ENCODE results near the gene DAP. TPM values are rescaled to one million over a fixed set of nuclear protein-coding genes. Genes with fewer than 3 reads are reported as not detected.
"Not testable (repeated sequence)": the region's sequence is repeated elsewhere in the genome, so short reads cannot be mapped to it uniquely, and the experiment has no call there.

DAP gene
- total and polyA plus RNA-seq, 5 donors from 2014 or later: 39.8 to 64.2 (median 54.0) TPM

GRCh38 chr5:10671041-10672008, 89.7 kb downstream of the DAP start:
- ATAC-seq (ENCODE audit: low read depth in 2 of 2) (no peak), DNase-seq (no peak)
- Mint-ChIP-seq H3K4me1 (peaks cover 0 to 4% (median 0%) of the 10 kb centered on the region in 4 donors), H3K36me3 (no peaks in the 10 kb centered on the region), H3K27me3 (no peaks in the 10 kb centered on the region), H3K27ac (peak overlapping the region in 1 of 3 donors; percentile 3), H3K4me3 (no peak overlapping the region), H3K9me3 (no peaks in the 10 kb centered on the region)
- H3K36me3 ChIP-seq (ENCODE audit: control insufficient read depth, insufficient read depth, low read length): no peaks in the 10 kb centered on the region
- no peak overlapping the region for H3K4me3 ChIP-seq (ENCODE audit: low read depth, low read length)
- H3K27ac ChIP-seq (ENCODE audit: insufficient read depth, low read length, poor library complexity, severe bottlenecking): no peak overlapping the region
- H3K9me3 ChIP-seq (ENCODE audit: control insufficient read depth in 2 of 2, low read length in 2 of 2): no peaks in the 10 kb centered on the region
- no peaks in the 10 kb centered on the region for H3K27me3 ChIP-seq (ENCODE audit: control insufficient read depth, insufficient read depth, low read length)
- H3K4me1 ChIP-seq (ENCODE audit: control insufficient read depth, insufficient read depth, low read length, poor library complexity, severe bottlenecking): no peaks in the 10 kb centered on the region

DNA sequence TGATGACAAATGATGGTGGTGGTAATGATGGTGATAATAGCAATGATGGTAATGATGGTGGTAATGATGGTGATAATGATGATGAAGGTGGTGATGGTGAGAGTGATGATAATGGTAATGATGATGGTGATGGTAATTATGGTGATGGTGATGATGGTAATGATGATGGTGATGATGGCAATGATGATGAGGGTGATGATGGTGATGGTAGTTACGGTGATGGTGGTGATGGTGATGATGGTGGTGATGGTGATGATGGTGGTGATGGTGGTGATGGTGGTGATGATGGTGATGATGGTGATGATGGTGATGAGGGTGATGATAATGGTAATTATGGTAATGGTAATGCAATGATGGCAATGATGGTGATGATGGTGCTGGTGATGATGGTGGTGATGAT, 91.1 kb downstream of the DAP start:
- no peaks in the 10 kb centered on the region for H3K4me1 ChIP-seq (ENCODE audit: control insufficient read depth, insufficient read depth, low read length, poor library complexity, severe bottlenecking)
- H3K27me3 ChIP-seq (ENCODE audit: control insufficient read depth, insufficient read depth, low read length): no peaks in the 10 kb centered on the region
- DNase-seq (no peak), ATAC-seq (ENCODE audit: low read depth in 2 of 2) (no peak)
- Mint-ChIP-seq H3K9me3 (no peaks in the 10 kb centered on the region), H3K4me3 (no peak overlapping the region), H3K36me3 (no peaks in the 10 kb centered on the region), H3K27me3 (no peaks in the 10 kb centered on the region), H3K27ac (no peak overlapping the region), H3K4me1 (peaks cover 0 to 2% (median 0%) of the 10 kb centered on the region in 4 donors)
- H3K27ac ChIP-seq (ENCODE audit: insufficient read depth, low read length, poor library complexity, severe bottlenecking): no peak overlapping the region
- no peaks in the 10 kb centered on the region for H3K36me3 ChIP-seq (ENCODE audit: control insufficient read depth, insufficient read depth, low read length)
- no peak overlapping the region for H3K4me3 ChIP-seq (ENCODE audit: low read depth, low read length)
- no peaks in the 10 kb centered on the region for H3K9me3 ChIP-seq (ENCODE audit: control insufficient read depth in 2 of 2, low read length in 2 of 2)

DNA sequence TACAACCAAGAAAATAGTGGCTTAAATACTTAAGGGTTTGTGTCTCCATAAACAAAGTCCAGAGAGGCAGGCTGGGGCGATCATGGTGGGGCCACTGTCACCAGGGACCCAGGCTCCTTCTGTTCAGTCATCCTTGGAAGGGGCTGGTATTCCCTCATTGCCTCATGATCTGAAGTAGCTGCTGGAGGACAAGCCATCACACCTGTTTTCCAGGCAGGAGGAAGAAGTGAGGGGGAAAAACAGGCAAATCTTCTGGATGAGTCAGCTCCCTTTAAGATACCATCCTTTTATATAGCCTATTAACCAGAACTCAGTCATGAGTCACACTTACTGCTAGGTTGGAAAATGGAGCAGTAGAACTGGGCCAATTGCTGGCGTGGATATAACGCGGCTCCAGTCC, 92.3 kb downstream of the DAP start:
- ATAC-seq (ENCODE audit: low read depth in 2 of 2): no peak
- H3K27ac Mint-ChIP-seq: no peak overlapping the region
- Histone ChIP-seq H3K4me1 (ENCODE audit: control insufficient read depth, insufficient read depth, low read length, poor library complexity, severe bottlenecking) (no peaks in the 10 kb centered on the region), H3K4me3 (ENCODE audit: low read depth, low read length) (no peak overlapping the region), H3K36me3 (ENCODE audit: control insufficient read depth, insufficient read depth, low read length) (no peaks in the 10 kb centered on the region), H3K27ac (ENCODE audit: insufficient read depth, low read length, poor library complexity, severe bottlenecking) (no peak overlapping the region), H3K27me3 (ENCODE audit: control insufficient read depth, insufficient read depth, low read length) (no peaks in the 10 kb centered on the region), H3K9me3 (ENCODE audit: control insufficient read depth in 2 of 2, low read length in 2 of 2) (no peaks in the 10 kb centered on the region)
- no peaks in the 10 kb centered on the region for H3K9me3 Mint-ChIP-seq
- no peaks in the 10 kb centered on the region for H3K4me1 Mint-ChIP-seq
- no peak for DNase-seq
- no peaks in the 10 kb centered on the region for H3K36me3 Mint-ChIP-seq
- H3K27me3 Mint-ChIP-seq: no peaks in the 10 kb centered on the region
- H3K4me3 Mint-ChIP-seq: no peak overlapping the region

- Mint-ChIP-seq H3K36me3 (no peaks in the 10 kb centered on the region), H3K27me3 (no peaks in the 10 kb centered on the region), H3K4me3 (no peak overlapping the region), H3K9me3 (no peaks in the 10 kb centered on the region), H3K27ac (no peak overlapping the region), H3K4me1 (no peaks in the 10 kb centered on the region)
- no peaks in the 10 kb centered on the region for H3K27me3 ChIP-seq (ENCODE audit: control insufficient read depth, insufficient read depth, low read length)
- no peaks in the 10 kb centered on the region for H3K9me3 ChIP-seq (ENCODE audit: control insufficient read depth in 2 of 2, low read length in 2 of 2)
- no peaks in the 10 kb centered on the region for H3K36me3 ChIP-seq (ENCODE audit: control insufficient read depth, insufficient read depth, low read length)
- ATAC-seq (ENCODE audit: low read depth in 2 of 2) (no peak), DNase-seq (no peak)
- H3K4me1 ChIP-seq (ENCODE audit: control insufficient read depth, insufficient read depth, low read length, poor library complexity, severe bottlenecking): no peaks in the 10 kb centered on the region
- no peak overlapping the region for H3K27ac ChIP-seq (ENCODE audit: insufficient read depth, low read length, poor library complexity, severe bottlenecking)
- H3K4me3 ChIP-seq (ENCODE audit: low read depth, low read length): no peak overlapping the region
These were observed 93.5 kb downstream of the DAP start for GRCh38 chr5:10667431-10668057.

GRCh38 chr5:10666531-10667299, 94.3 kb downstream of the DAP start:
- ATAC-seq (ENCODE audit: low read depth in 2 of 2): no peak
- no peak for DNase-seq
- Histone ChIP-seq H3K27ac (ENCODE audit: insufficient read depth, low read length, poor library complexity, severe bottlenecking) (no peak overlapping the region), H3K4me3 (ENCODE audit: low read depth, low read length) (no peak overlapping the region), H3K9me3 (ENCODE audit: control insufficient read depth in 2 of 2, low read length in 2 of 2) (no peaks in the 10 kb centered on the region), H3K27me3 (ENCODE audit: control insufficient read depth, insufficient read depth, low read length) (no peaks in the 10 kb centered on the region), H3K36me3 (ENCODE audit: control insufficient read depth, insufficient read depth, low read length) (no peaks in the 10 kb centered on the region), H3K4me1 (ENCODE audit: control insufficient read depth, insufficient read depth, low read length, poor library complexity, severe bottlenecking) (no peaks in the 10 kb centered on the region)
- Mint-ChIP-seq H3K36me3 (no peaks in the 10 kb centered on the region), H3K9me3 (no peaks in the 10 kb centered on the region), H3K4me1 (no peaks in the 10 kb centered on the region), H3K4me3 (no peak overlapping the region), H3K27me3 (no peaks in the 10 kb centered on the region), H3K27ac (no peak overlapping the region)

DNA sequence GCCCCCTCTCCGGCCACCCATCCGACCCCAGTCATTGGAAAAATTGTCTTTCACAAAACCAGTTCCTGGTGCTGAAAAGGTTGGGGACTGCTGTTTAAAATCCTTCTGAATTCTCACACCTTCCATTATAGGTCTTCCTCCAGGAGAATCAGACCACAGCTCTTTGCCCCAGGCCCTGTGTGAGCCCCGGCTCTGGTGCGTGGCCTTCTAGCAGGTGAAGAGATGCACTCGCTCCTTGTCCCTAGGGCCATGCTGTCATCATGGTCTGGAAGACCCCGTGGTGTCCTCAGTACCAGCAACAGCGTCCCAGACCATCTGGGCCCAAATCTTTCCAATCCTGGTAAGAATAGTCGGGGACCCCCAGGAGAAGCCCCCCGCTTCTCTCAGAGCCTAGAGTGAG, 95.2 kb downstream of the DAP start:
- peak overlapping the region in 1 of 3 donors; percentile 48 for H3K27ac Mint-ChIP-seq
- no peaks in the 10 kb centered on the region for H3K36me3 ChIP-seq (ENCODE audit: control insufficient read depth, insufficient read depth, low read length)
- no peaks in the 10 kb centered on the region for H3K4me1 Mint-ChIP-seq
- H3K9me3 ChIP-seq (ENCODE audit: control insufficient read depth in 2 of 2, low read length in 2 of 2): no peaks in the 10 kb centered on the region
- H3K4me1 ChIP-seq (ENCODE audit: control insufficient read depth, insufficient read depth, low read length, poor library complexity, severe bottlenecking): no peaks in the 10 kb centered on the region
- H3K4me3 ChIP-seq (ENCODE audit: low read depth, low read length): no peak overlapping the region
- H3K27me3 ChIP-seq (ENCODE audit: control insufficient read depth, insufficient read depth, low read length): no peaks in the 10 kb centered on the region
- no peak overlapping the region for H3K4me3 Mint-ChIP-seq
- no peaks in the 10 kb centered on the region for H3K9me3 Mint-ChIP-seq
- H3K27ac ChIP-seq (ENCODE audit: insufficient read depth, low read length, poor library complexity, severe bottlenecking): no peak overlapping the region
- ATAC-seq (ENCODE audit: low read depth in 2 of 2): no peak
- H3K27me3 Mint-ChIP-seq: no peaks in the 10 kb centered on the region
- no peak for DNase-seq
- H3K36me3 Mint-ChIP-seq: no peaks in the 10 kb centered on the region

GRCh38 chr5:10664180-10664769, 96.8 kb downstream of the DAP start:
- not testable (repeated sequence) for H3K4me1 Mint-ChIP-seq; H3K27me3 Mint-ChIP-seq; H3K9me3 ChIP-seq (ENCODE audit: control insufficient read depth in 2 of 2, low read length in 2 of 2); H3K9me3 Mint-ChIP-seq; H3K27ac ChIP-seq (ENCODE audit: insufficient read depth, low read length, poor library complexity, severe bottlenecking); H3K27me3 ChIP-seq (ENCODE audit: control insufficient read depth, insufficient read depth, low read length); ATAC-seq (ENCODE audit: low read depth in 2 of 2); H3K36me3 Mint-ChIP-seq; H3K4me3 ChIP-seq (ENCODE audit: low read depth, low read length); H3K4me1 ChIP-seq (ENCODE audit: control insufficient read depth, insufficient read depth, low read length, poor library complexity, severe bottlenecking); DNase-seq; H3K36me3 ChIP-seq (ENCODE audit: control insufficient read depth, insufficient read depth, low read length); H3K27ac Mint-ChIP-seq; H3K4me3 Mint-ChIP-seq

Data from CD4-positive, CD25-positive, alpha-beta regulatory T cell (primary cell).